ENCODE measurements around the gene MBD6. TPM values are rescaled to one million over a fixed set of nuclear protein-coding genes. Genes with fewer than 3 reads are reported as not detected.
"Not testable (repeated sequence)": the region's sequence is repeated elsewhere in the genome, so short reads cannot be mapped to it uniquely, and the experiment has no call there.

The MBD6 gene
- total RNA-seq, 4 donors from 2014 or later = 36.6 to 155 (median 51.0) TPM

DNA sequence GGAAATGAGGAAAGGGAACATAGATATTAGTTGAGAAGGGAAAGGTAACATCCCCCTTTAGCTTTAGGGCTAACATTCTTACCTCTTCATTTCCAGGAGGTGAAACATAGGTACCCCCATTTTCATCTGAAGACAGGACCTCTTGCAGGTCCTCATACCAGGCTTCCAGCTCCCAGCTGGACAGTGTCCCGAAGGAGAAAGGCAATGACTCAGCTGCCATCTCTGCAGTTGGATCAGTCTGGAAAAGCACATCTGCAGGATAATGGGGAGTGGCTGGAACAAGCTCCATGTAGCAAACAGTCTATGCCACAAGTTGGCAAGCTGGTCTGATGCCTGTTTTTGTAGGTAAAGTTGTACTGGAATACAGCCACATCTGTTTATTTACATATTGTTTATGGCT is 5.4 kb upstream of the MBD6 start:
- intact Hi-C loops (cut with DNase I; ENCODE audit: low total_unique reads) = no loop called here
- in situ Hi-C loops (cut with MboI; ENCODE audit: low pct_ligation_motif_present in 1 of 4, low pct_unique_long_range_greater_than_20kb in 1 of 4, low sequenced_read_pairs in 3 of 4) = no loop called here
- TF ChIP-seq POLR2AphosphoS5 (IDR thresholded peaks at IDR 0.05) = no peak
- WGBS, 2 donors (ENCODE audit: low coverage in 1 of 2) = 53% methylated on average over 1 of the region's 1 CpG; no CpG with 5 or more reads in 1 of the 2 donors
- peaks cover 0 to 38% (median 15%) of the 10 kb centered on the region in 4 donors for H3K36me3 ChIP-seq
- peak overlapping the region in 3 of 4 donors; percentile 97 to 100 (median 98) for H3K27ac ChIP-seq
- no peak for DNase-seq
- H3K27me3 ChIP-seq = no peaks in the 10 kb centered on the region
- no peak overlapping the region for H3K4me3 ChIP-seq
- peaks cover 30 to 42% (median 35%) of the 10 kb centered on the region in 4 donors for H3K4me1 ChIP-seq
- no peaks in the 10 kb centered on the region for H3K9me3 ChIP-seq

DNA sequence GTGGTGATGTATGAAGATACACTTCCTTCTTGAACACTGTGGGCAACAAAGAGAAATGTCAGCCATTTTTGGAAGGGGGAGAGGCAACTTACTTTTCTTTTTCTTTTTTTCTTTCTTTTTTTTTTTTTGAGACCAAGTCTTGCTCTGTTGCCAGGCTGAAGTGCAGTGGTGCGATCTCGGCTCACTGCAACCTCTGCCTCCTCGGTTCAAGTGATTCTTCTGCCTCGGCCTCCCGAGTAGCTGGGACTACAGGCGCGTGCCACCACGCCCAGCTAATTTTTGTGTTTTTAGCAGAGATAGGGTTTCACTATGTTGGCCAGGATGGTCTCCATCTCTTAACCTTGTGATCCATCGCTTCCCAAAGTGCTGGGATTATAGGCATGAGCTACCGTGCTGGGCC is 4.9 kb upstream of the MBD6 start:
- DNase-seq; in situ Hi-C loops (cut with MboI; ENCODE audit: low pct_ligation_motif_present in 1 of 4, low pct_unique_long_range_greater_than_20kb in 1 of 4, low sequenced_read_pairs in 3 of 4); H3K9me3 ChIP-seq; H3K27me3 ChIP-seq; H3K4me3 ChIP-seq; intact Hi-C loops (cut with DNase I; ENCODE audit: low total_unique reads): not testable (repeated sequence)
- WGBS, 2 donors (ENCODE audit: low coverage in 1 of 2) = 87 to 95% methylated on average over 8 to 10 of the region's 10 CpGs
- peaks cover 0 to 34% (median 12%) of the 10 kb centered on the region in 4 donors for H3K36me3 ChIP-seq
- peak overlapping the region; percentile 97 to 100 (median 98) for H3K27ac ChIP-seq
- peaks cover 30 to 42% (median 36%) of the 10 kb centered on the region in 4 donors for H3K4me1 ChIP-seq

DNA sequence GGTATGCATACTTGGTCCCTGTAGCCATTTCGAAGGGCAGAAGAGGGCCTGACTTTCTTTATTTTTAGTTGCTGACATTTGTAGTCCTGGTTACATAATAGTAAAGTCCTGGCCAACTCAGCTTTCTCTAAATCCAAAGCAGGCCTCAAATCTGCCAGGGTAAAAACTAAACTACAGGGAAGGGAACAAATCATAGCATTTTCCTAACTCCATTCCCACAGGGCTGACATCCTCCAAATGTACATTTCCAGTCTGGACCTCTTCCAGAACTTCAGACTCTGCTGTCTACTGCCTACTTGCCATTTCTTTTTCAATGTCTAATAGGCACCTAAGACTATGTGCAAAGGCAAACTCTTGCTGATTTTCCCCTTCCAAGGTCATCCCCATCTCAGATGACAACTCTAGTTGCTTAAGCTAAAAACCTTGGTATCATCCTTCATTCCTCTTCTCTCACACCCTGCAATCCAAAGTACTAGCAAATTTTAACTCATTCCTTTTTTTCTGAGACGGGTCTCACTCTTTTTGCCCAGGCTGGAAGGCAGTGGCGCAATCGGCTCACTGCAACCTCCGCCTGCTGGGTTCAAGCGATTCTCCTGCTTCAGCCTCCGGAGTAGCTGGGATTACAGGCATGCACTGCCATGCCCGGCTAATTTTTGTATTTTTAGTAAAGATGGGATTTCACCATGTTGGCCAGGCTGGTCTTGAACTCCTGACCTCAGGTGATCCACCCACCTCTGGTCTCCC is 4.3 kb upstream of the MBD6 start:
- Histone ChIP-seq H3K27ac (peak overlapping the region; percentile 97 to 100 (median 98)), H3K4me1 (peaks cover 30 to 44% (median 38%) of the 10 kb centered on the region in 4 donors), H3K27me3 (no peaks in the 10 kb centered on the region), H3K36me3 (peaks cover 0 to 32% (median 10%) of the 10 kb centered on the region in 4 donors), H3K4me3 (peak overlapping the region in 2 of 4 donors; percentile 67 to 76), H3K9me3 (no peaks in the 10 kb centered on the region)
- 86 to 89% methylated on average over 3 to 8 of the region's 8 CpGs for WGBS, 2 donors (ENCODE audit: low coverage in 1 of 2)
- intact Hi-C loops (cut with DNase I; ENCODE audit: low total_unique reads) = no loop called here
- in situ Hi-C loops (cut with MboI; ENCODE audit: low pct_ligation_motif_present in 1 of 4, low pct_unique_long_range_greater_than_20kb in 1 of 4, low sequenced_read_pairs in 3 of 4) = no loop called here
- no peak for DNase-seq
- no peak for TF ChIP-seq POLR2A (IDR thresholded peaks at IDR 0.05)
- TF ChIP-seq EP300 (IDR thresholded peaks at IDR 0.05; ENCODE audit: low read depth) = no peak
- TF ChIP-seq CTCF (IDR thresholded peaks at IDR 0.05) = no peak
- no peak for TF ChIP-seq POLR2AphosphoS5 (IDR thresholded peaks at IDR 0.05)

DNA sequence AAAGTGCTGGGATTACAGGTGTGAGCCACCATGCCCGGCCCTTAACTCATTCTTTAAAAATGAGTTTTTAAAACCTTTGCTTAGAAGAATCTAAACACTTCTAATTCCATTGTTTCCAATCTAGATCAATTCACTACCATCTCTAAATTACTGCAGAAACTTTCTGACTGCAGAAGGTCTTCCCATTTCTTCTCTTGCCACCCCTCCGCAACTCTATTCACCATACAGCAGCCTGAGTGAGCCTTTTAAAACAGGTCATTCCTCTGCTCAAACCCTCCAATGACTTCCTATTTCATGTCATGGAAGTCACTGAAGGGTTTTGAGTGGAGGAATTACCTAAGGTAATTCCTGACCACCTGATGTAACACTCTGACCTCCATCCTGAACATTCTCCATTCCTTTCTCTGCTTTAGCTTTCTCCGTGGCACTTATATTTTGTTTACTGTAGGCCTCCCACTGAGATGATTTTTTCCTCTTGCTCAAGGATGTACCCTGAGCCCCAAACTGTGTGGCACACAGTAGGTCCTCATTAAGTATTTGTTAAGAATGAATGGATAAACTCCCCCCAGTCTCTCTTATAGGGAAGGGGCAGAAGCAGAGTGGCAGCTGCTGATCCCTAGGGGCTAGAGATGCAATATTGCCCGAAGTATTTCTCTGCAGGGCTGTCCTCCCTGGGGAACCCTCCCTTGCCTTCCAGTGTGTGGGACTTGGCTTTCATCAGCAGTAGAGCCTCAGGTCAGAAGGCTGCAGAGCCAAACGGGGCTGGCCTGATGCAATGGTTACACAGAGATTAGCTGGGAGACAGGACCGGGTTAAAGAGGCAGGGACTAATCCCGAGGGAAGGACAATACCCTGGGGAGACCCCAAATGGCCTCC is 3.5 kb upstream of the MBD6 start:
- peaks cover 35 to 52% (median 46%) of the 10 kb centered on the region in 4 donors for H3K4me1 ChIP-seq
- peak; percentile 23 for DNase-seq
- peak overlapping the region; percentile 60 to 88 (median 72) for H3K4me3 ChIP-seq
- H3K27ac ChIP-seq = peak overlapping the region; percentile 97 to 100 (median 98)
- in situ Hi-C loops (cut with MboI; ENCODE audit: low pct_ligation_motif_present in 1 of 4, low pct_unique_long_range_greater_than_20kb in 1 of 4, low sequenced_read_pairs in 3 of 4) (no loop called here), intact Hi-C loops (cut with DNase I; ENCODE audit: low total_unique reads) (no loop called here)
- 31 to 86% methylated on average over 2 to 6 of the region's 7 CpGs for WGBS, 2 donors (ENCODE audit: low coverage in 1 of 2)
- H3K27me3 ChIP-seq = no peaks in the 10 kb centered on the region
- H3K36me3 ChIP-seq = peaks cover 0 to 32% (median 10%) of the 10 kb centered on the region in 4 donors
- no peaks in the 10 kb centered on the region for H3K9me3 ChIP-seq
- no peak for TF ChIP-seq CTCF (IDR thresholded peaks at IDR 0.05)
- no peak for TF ChIP-seq POLR2AphosphoS5 (IDR thresholded peaks at IDR 0.05)
- no peak for TF ChIP-seq POLR2A (IDR thresholded peaks at IDR 0.05)
- TF ChIP-seq EP300 (IDR thresholded peaks at IDR 0.05; ENCODE audit: low read depth) = no peak

GRCh38 chr12:57519796-57520052 is 2.9 kb upstream of the MBD6 start:
- H3K27ac ChIP-seq = peak overlapping the region; percentile 97 to 100 (median 98)
- intact Hi-C loops (cut with DNase I; ENCODE audit: low total_unique reads) = no loop called here
- no peaks in the 10 kb centered on the region for H3K9me3 ChIP-seq
- peaks cover 0 to 28% (median 10%) of the 10 kb centered on the region in 4 donors for H3K36me3 ChIP-seq
- no peaks in the 10 kb centered on the region for H3K27me3 ChIP-seq
- TF ChIP-seq POLR2A (IDR thresholded peaks at IDR 0.05) (no peak), EP300 (IDR thresholded peaks at IDR 0.05; ENCODE audit: low read depth) (no peak), CTCF (IDR thresholded peaks at IDR 0.05) (no peak), POLR2AphosphoS5 (IDR thresholded peaks at IDR 0.05) (no peak)
- in situ Hi-C loops (cut with MboI; ENCODE audit: low pct_ligation_motif_present in 1 of 4, low pct_unique_long_range_greater_than_20kb in 1 of 4, low sequenced_read_pairs in 3 of 4) = no loop called here
- H3K4me1 ChIP-seq = peaks cover 38 to 57% (median 52%) of the 10 kb centered on the region in 4 donors
- peak overlapping the region; percentile 60 to 88 (median 72) for H3K4me3 ChIP-seq
- no peak for DNase-seq
- WGBS, 2 donors (ENCODE audit: low coverage in 1 of 2) = 0% methylated on average over 7 of the region's 8 CpGs; no CpG with 5 or more reads in 1 of the 2 donors
